Neural cell (in vitro differentiated cells): ENCODE results near the gene MYO7A. TPM values are rescaled to one million over a fixed set of nuclear protein-coding genes. Genes with fewer than 3 reads are reported as not detected.

Experiments
- H2AFZ ChIP-seq: fragments of 200-600, 300-800 bp; sonication (generic), shearing (Covaris generic); 2 replicates; pipeline ENCODE4 v1.6.0; 2014; ENCODE audit warnings: low read depth, mild to moderate bottlenecking, antibody characterized with exemption, low read length, moderate library complexity
- H3F3A ChIP-seq: fragments of 200-600 bp; shearing (Covaris generic); 2 replicates; pipeline ENCODE4 v1.6.1; 2016; ENCODE audit warnings: mild to moderate bottlenecking, moderate library complexity, mixed read lengths, antibody characterized with exemption, low read length; ENCODE audit not compliant: insufficient read depth, poor library complexity, severe bottlenecking
- H3K27ac ChIP-seq: fragments of 200-600, 300-800 bp; sonication (generic), shearing (Covaris generic); 2 replicates; pipeline ENCODE4 v1.5.1; 2014; ENCODE audit warnings: mild to moderate bottlenecking, low read length, moderate library complexity
- H3K27me3 ChIP-seq: fragments of 300-800, 200-600 bp; sonication (generic), shearing (Covaris generic); 2 replicates; pipeline ENCODE4 v1.6.0; 2014; ENCODE audit warnings: mild to moderate bottlenecking, low read depth, low read length, moderate library complexity; ENCODE audit not compliant: insufficient read depth
- H3K36me3 ChIP-seq: fragments of 300-800, 200-600 bp; sonication (generic), shearing (Covaris generic); 2 replicates; pipeline ENCODE4 v1.5.1; 2014; ENCODE audit warnings: mild to moderate bottlenecking, antibody characterized with exemption, low read length, moderate library complexity; ENCODE audit not compliant: insufficient read depth
- H3K4me2 ChIP-seq: fragments of 300-800, 200-600 bp; sonication (generic), shearing (Covaris generic); 2 replicates; pipeline ENCODE4 v1.6.0; 2014; ENCODE audit warnings: mild to moderate bottlenecking, low read length
- H3K4me3 ChIP-seq: fragments of 300-800, 200-600 bp; sonication (generic), shearing (Covaris generic); 2 replicates; pipeline ENCODE4 v1.5.1; 2014; ENCODE audit warnings: mild to moderate bottlenecking, low read length, moderate library complexity
- H3K79me2 ChIP-seq: fragments of 200-600 bp; shearing (Covaris generic); replicated peaks from 2 replicates; pipeline ENCODE4 v1.6.0; 2014; ENCODE audit warnings: mild to moderate bottlenecking, low read length, moderate library complexity; ENCODE audit not compliant: insufficient read depth
- H3K9ac ChIP-seq: fragments of 300-800, 200-600 bp; sonication (generic), shearing (Covaris generic); 2 replicates; pipeline ENCODE4 v1.6.1; 2016; ENCODE audit warnings: mild to moderate bottlenecking, low read length, mixed read lengths
- H3K9me2 ChIP-seq: fragments of 200-600 bp; shearing (Covaris generic); 2 replicates; pipeline ENCODE4 v1.6.1; 2016; ENCODE audit warnings: mild to moderate bottlenecking, low read length, mixed read lengths; ENCODE audit not compliant: insufficient read depth
- H3K9me3 ChIP-seq: fragments of 200-600, 300-800 bp; sonication (generic), shearing (Covaris generic); 2 replicates; pipeline ENCODE4 v1.6.1; 2016; ENCODE audit warnings: mild to moderate bottlenecking, mixed run types, low read length, moderate library complexity, mixed read lengths
- H4K20me1 ChIP-seq: fragments of 200-600 bp; shearing (Covaris generic); 2 replicates; pipeline ENCODE4 v1.6.1; 2016; ENCODE audit warnings: mild to moderate bottlenecking, mixed run types; ENCODE audit not compliant: insufficient read depth
- CTCF ChIP-seq: fragments of 450-650 bp; IDR thresholded peaks from 2 replicates; pipeline ENCODE4 v1.5.1; 2014; ENCODE audit warnings: antibody characterized with exemption, mild to moderate bottlenecking, moderate library complexity; ENCODE audit not compliant: poor library complexity, severe bottlenecking
- EP300 ChIP-seq: fragments of 450-650 bp; conservative IDR thresholded peaks from 2 replicates; pipeline ENCODE4 v1.6.1; 2014; ENCODE audit warnings: antibody characterized with exemption, mild to moderate bottlenecking, moderate library complexity; ENCODE audit not compliant: poor library complexity, severe bottlenecking
- EZH2 ChIP-seq: fragments of 200-600, 300-800 bp; shearing (Covaris generic), sonication (generic); IDR thresholded peaks from 2 replicates; pipeline ENCODE4 v1.6.1; 2014; ENCODE audit warnings: antibody characterized with exemption, low read length, borderline replicate concordance, mild to moderate bottlenecking; ENCODE audit not compliant: insufficient read depth, poor library complexity, severe bottlenecking
- MXI1 ChIP-seq: fragments of 450-650 bp; conservative IDR thresholded peaks from 2 replicates; pipeline ENCODE4 v1.6.1; 2014; ENCODE audit warnings: antibody characterized with exemption, mild to moderate bottlenecking; ENCODE audit not compliant: poor library complexity, severe bottlenecking
- POLR2AphosphoS5 ChIP-seq: IDR thresholded peaks from 2 replicates; pipeline ENCODE4 v1.6.1; 2012
- RAD21 ChIP-seq: fragments of 450-650 bp; conservative IDR thresholded peaks from 2 replicates; pipeline ENCODE4 v1.6.1; 2014; ENCODE audit warnings: antibody characterized with exemption, mild to moderate bottlenecking, moderate library complexity
- REST ChIP-seq: IDR thresholded peaks from 2 replicates; pipeline ENCODE4 v1.6.1; 2012; ENCODE audit warnings: borderline replicate concordance
- SMC3 ChIP-seq: fragments of 450-650 bp; conservative IDR thresholded peaks from 2 replicates; pipeline ENCODE4 v1.6.1; 2014; ENCODE audit warnings: antibody characterized with exemption, mild to moderate bottlenecking, moderate library complexity; ENCODE audit not compliant: poor library complexity
- TAF1 ChIP-seq: IDR thresholded peaks from 2 replicates; pipeline ENCODE4 v1.6.1; 2012; ENCODE audit warnings: low read depth
- polyA plus RNA-seq: library from polyadenylated mRNA; depleted of rRNA; stranded (reverse); fragments of >200 nt; gene quantifications from 2 replicates; pipeline ENCODE4 v1.2.3, GENCODE V29; 2014

The MYO7A gene
- polyA plus RNA-seq, 1 donor from 2014 or later, result 0.61 TPM

- Histone ChIP-seq H3F3A (no peaks in the 10 kb centered on the region), H3K9ac (no peak overlapping the region), H3K4me2 (no peak overlapping the region)
These were observed 86.5 kb downstream of the MYO7A start for GRCh38 chr11:77214557-77214956.

GRCh38 chr11:77215106-77215505 lies 87.1 kb downstream of the MYO7A start:
- no peaks in the 10 kb centered on the region for H3K79me2 ChIP-seq
- no peak overlapping the region for H3K27ac ChIP-seq
- H3K4me3 ChIP-seq, result no peak overlapping the region
- no peak for TF ChIP-seq EZH2
- no peak for TF ChIP-seq RAD21
- TF ChIP-seq EP300, result no peak
- H3K9ac ChIP-seq, result no peak overlapping the region
- no peaks in the 10 kb centered on the region for H3K36me3 ChIP-seq
- H3F3A ChIP-seq, result no peaks in the 10 kb centered on the region
- no peaks in the 10 kb centered on the region for H3K9me2 ChIP-seq
- H3K4me2 ChIP-seq, result no peak overlapping the region
- no peak overlapping the region for H2AFZ ChIP-seq
- no peaks in the 10 kb centered on the region for H4K20me1 ChIP-seq
- H3K9me3 ChIP-seq, result no peaks in the 10 kb centered on the region
- no peaks in the 10 kb centered on the region for H3K27me3 ChIP-seq

More at GRCh38 chr11:77214557-77214956, 86.5 kb downstream of the MYO7A start:
- Histone ChIP-seq H3K9me2 (no peaks in the 10 kb centered on the region), H2AFZ (no peak overlapping the region), H3K4me3 (no peak overlapping the region), H3K79me2 (no peaks in the 10 kb centered on the region), H4K20me1 (no peaks in the 10 kb centered on the region), H3K27ac (no peak overlapping the region), H3K9me3 (no peaks in the 10 kb centered on the region), H3K27me3 (no peaks in the 10 kb centered on the region), H3K36me3 (no peaks in the 10 kb centered on the region)
- TF ChIP-seq EZH2, result no peak
- TF ChIP-seq POLR2AphosphoS5, result no peak
- TF ChIP-seq SMC3, result no peak
- no peak for TF ChIP-seq EP300
- TF ChIP-seq REST, result no peak
- no peak for TF ChIP-seq CTCF
- no peak for TF ChIP-seq TAF1
- no peak for TF ChIP-seq MXI1
- no peak for TF ChIP-seq RAD21
